H9 (cell line): ENCODE data around the gene OCIAD1. TPM values are rescaled to one million over a fixed set of nuclear protein-coding genes. Genes with fewer than 3 reads are reported as not detected.
"Not testable (repeated sequence)": the region's sequence is repeated elsewhere in the genome, so short reads cannot be mapped to it uniquely, and the experiment has no call there.

Source experiments
- DNase-seq: peaks from one replicate; pipeline ENCODE4 v3.0.0-alpha.2; 2017
- H2AFZ ChIP-seq: one replicate; pipeline ENCODE4 v1.6.1; 2013; ENCODE audit warnings: mild to moderate bottlenecking, low read length, control low read depth, moderate library complexity
- H2AK5ac ChIP-seq: 2 replicates; pipeline ENCODE4 v1.6.1; 2013; ENCODE audit warnings: low read length, control low read depth, mixed read lengths; ENCODE audit not compliant: insufficient read length
- H2BK120ac ChIP-seq: one replicate; pipeline ENCODE4 v1.6.1; 2013; ENCODE audit warnings: low read depth, mild to moderate bottlenecking, low read length, control low read depth, inconsistent platforms; ENCODE audit not compliant: poor library complexity, severe bottlenecking
- H2BK12ac ChIP-seq: 2 replicates; pipeline ENCODE4 v1.6.1; 2013; ENCODE audit warnings: low read length, control low read depth, mixed read lengths, low read depth; ENCODE audit not compliant: insufficient read length
- H2BK15ac ChIP-seq: 2 replicates; pipeline ENCODE4 v1.6.1; 2013; ENCODE audit warnings: low read depth, low read length, control low read depth
- H2BK20ac ChIP-seq: one replicate; pipeline ENCODE4 v1.6.1; 2013; ENCODE audit warnings: low read depth, mild to moderate bottlenecking, low read length, control low read depth, inconsistent platforms; ENCODE audit not compliant: poor library complexity, severe bottlenecking
- H2BK5ac ChIP-seq: 2 replicates; pipeline ENCODE4 v1.6.1; 2013; ENCODE audit warnings: low read length, control low read depth, mixed read lengths; ENCODE audit not compliant: insufficient read length
- H3K14ac ChIP-seq: 2 replicates; pipeline ENCODE4 v1.6.1; 2013; ENCODE audit warnings: low read length, control low read depth; ENCODE audit not compliant: insufficient read depth
- H3K18ac ChIP-seq: 2 replicates; pipeline ENCODE4 v1.6.1; 2013; ENCODE audit warnings: low read depth, mild to moderate bottlenecking, mixed read lengths, low read length, control low read depth; ENCODE audit not compliant: insufficient read length
- H3K23ac ChIP-seq: 2 replicates; pipeline ENCODE4 v1.6.1; 2013; ENCODE audit warnings: low read length, control low read depth, mixed read lengths, low read depth; ENCODE audit not compliant: insufficient read length
- H3K23me2 ChIP-seq: 2 replicates; pipeline ENCODE4 v1.6.1; 2013; ENCODE audit warnings: low read depth, mild to moderate bottlenecking, mixed read lengths, low read length, control low read depth; ENCODE audit not compliant: insufficient read length, poor library complexity, severe bottlenecking
- H3K27ac ChIP-seq: 2 replicates; pipeline ENCODE4 v1.5.1; 2013; ENCODE audit warnings: low read length, control low read depth, mixed read lengths, low read depth; ENCODE audit not compliant: insufficient read length
- H3K27me3 ChIP-seq: 2 replicates; pipeline ENCODE4 v1.6.1; 2013; ENCODE audit warnings: low read length, control low read depth, inconsistent platforms; ENCODE audit not compliant: insufficient read depth
- H3K4ac ChIP-seq: 2 replicates; pipeline ENCODE4 v1.6.1; 2013; ENCODE audit warnings: low read depth, mild to moderate bottlenecking, control low read depth, inconsistent platforms, low read length, moderate library complexity
- H3K4me1 ChIP-seq: 2 replicates; pipeline ENCODE4 v1.6.1; 2013; ENCODE audit warnings: low read length, control low read depth, inconsistent platforms; ENCODE audit not compliant: insufficient read depth
- H3K4me2 ChIP-seq: 2 replicates; pipeline ENCODE4 v1.6.1; 2013; ENCODE audit warnings: low read length, control low read depth, mixed read lengths; ENCODE audit not compliant: insufficient read length, insufficient read depth
- H3K56ac ChIP-seq: 2 replicates; pipeline ENCODE4 v1.6.1; 2013; ENCODE audit warnings: low read depth, mild to moderate bottlenecking, mixed read lengths, low read length, control low read depth; ENCODE audit not compliant: insufficient read length
- H3K79me1 ChIP-seq: 2 replicates; pipeline ENCODE4 v1.6.1; 2013; ENCODE audit warnings: low read depth, mild to moderate bottlenecking, moderate library complexity, low read length, control low read depth, inconsistent platforms; ENCODE audit not compliant: insufficient read depth, poor library complexity, severe bottlenecking
- H3K79me2 ChIP-seq: 2 replicates; pipeline ENCODE4 v1.6.1; 2013; ENCODE audit warnings: low read length, control low read depth, inconsistent platforms; ENCODE audit not compliant: insufficient read depth
- H3K9ac ChIP-seq: 2 replicates; pipeline ENCODE4 v1.6.1; 2013; ENCODE audit warnings: low read length, control low read depth, mixed read lengths; ENCODE audit not compliant: insufficient read length; ENCODE audit errors: extremely low read depth
- H3K9me3 ChIP-seq: one replicate; pipeline ENCODE4 v1.6.1; 2013; ENCODE audit warnings: low read depth, low read length, inconsistent platforms; ENCODE audit not compliant: control insufficient read depth
- H3T11ph ChIP-seq: one replicate; pipeline ENCODE4 v1.6.1; 2013; ENCODE audit warnings: mild to moderate bottlenecking, low read length, control low read depth, inconsistent platforms
- H4K20me1 ChIP-seq: one replicate; pipeline ENCODE4 v1.6.1; 2013; ENCODE audit not compliant: control insufficient read depth, insufficient read length, insufficient read depth
- H4K5ac ChIP-seq: 2 replicates; pipeline ENCODE4 v1.6.1; 2013; ENCODE audit warnings: low read depth, mild to moderate bottlenecking, mixed read lengths, low read length, control low read depth; ENCODE audit not compliant: insufficient read length
- H4K8ac ChIP-seq: replicated peaks from 2 replicates; pipeline ENCODE4 v1.6.1; 2013; ENCODE audit warnings: low read length, control low read depth, mixed read lengths, low read depth; ENCODE audit not compliant: insufficient read length
- H4K91ac ChIP-seq: 2 replicates; pipeline ENCODE4 v1.6.1; 2013; ENCODE audit warnings: low read depth, mild to moderate bottlenecking, moderate library complexity, mixed read lengths, low read length, control low read depth; ENCODE audit not compliant: insufficient read length
- H3K27ac Mint-ChIP-seq, 3 experiments: 2 replicates in 2 of 3; 3 replicates in 1 of 3; pipeline ENCODE4 v1.8.0; 2020 to 2021; ENCODE audit warnings: mixed read lengths in 3 of 3, mild to moderate bottlenecking in 1 of 3, moderate library complexity in 1 of 3
- H3K27me3 Mint-ChIP-seq: 2 replicates; pipeline ENCODE4 v1.8.0; 2021; ENCODE audit warnings: low read depth, mild to moderate bottlenecking, moderate library complexity, mixed read lengths
- H3K36me3 Mint-ChIP-seq, 3 experiments: 2 replicates in 2 of 3; 3 replicates in 1 of 3; pipeline ENCODE4 v1.8.0; 2020 to 2021; ENCODE audit warnings: low read depth in 3 of 3, mixed read lengths in 3 of 3; ENCODE audit not compliant: insufficient read depth in 1 of 3
- H3K4me1 Mint-ChIP-seq, 2 experiments: 2 replicates each; pipeline ENCODE4 v1.8.0; 2020; ENCODE audit warnings: mixed read lengths in 2 of 2
- H3K4me3 Mint-ChIP-seq, 2 experiments: 2 replicates in 1 of 2; 3 replicates in 1 of 2; pipeline ENCODE4 v1.8.0; 2020 to 2021; ENCODE audit warnings: mild to moderate bottlenecking in 2 of 2, mixed read lengths in 2 of 2, moderate library complexity in 1 of 2
- H3K9me3 Mint-ChIP-seq, 2 experiments: 2 replicates in 1 of 2; 3 replicates in 1 of 2; pipeline ENCODE4 v1.8.0; 2020; ENCODE audit warnings: mild to moderate bottlenecking in 2 of 2, mixed read lengths in 2 of 2, moderate library complexity in 1 of 2
- CTCF ChIP-seq: fragments of 200-600 bp; sonication (generic); conservative IDR thresholded peaks from 3 replicates; pipeline ENCODE4 v1.8.0; 2021; ENCODE audit warnings: antibody characterized with exemption, mild to moderate bottlenecking
- WGBS: extraction: QIAGEN DNeasy Blood & Tissue Kit; methylation state at CpG from one replicate; pipeline ENCODE4 v1.1.7; 2013; ENCODE audit warnings: missing lambda C conversion rate, low lambda C conversion rate, mixed read lengths; ENCODE audit not compliant: insufficient read length; ENCODE audit errors: extremely low coverage; 5-methylcytosine and 5-hydroxymethylcytosine counted together
- total RNA-seq: library from RNA; stranded (reverse); gene quantifications from 2 replicates; pipeline ENCODE4 v1.2.1, GENCODE V29; 2021

OCIAD1 gene
- total RNA-seq, 1 experiment from 2014 or later: 169 TPM

GRCh38 chr4:48816971-48817370 is 13.9 kb upstream of the OCIAD1 start:
- Histone ChIP-seq H4K91ac (no peak overlapping the region), H3K27ac (no peak overlapping the region), H3K4me2 (no peak overlapping the region), H3T11ph (no peak overlapping the region), H3K27me3 (no peaks in the 10 kb centered on the region), H3K56ac (no peak overlapping the region), H4K5ac (no peak overlapping the region), H2BK12ac (no peak overlapping the region), H3K23me2 (no peaks in the 10 kb centered on the region), H3K9ac (no peak overlapping the region), H4K8ac (no peak overlapping the region), H3K18ac (no peak overlapping the region), H2AFZ (no peak overlapping the region), H3K4me1 (no peaks in the 10 kb centered on the region), H2BK20ac (no peak overlapping the region), H3K9me3 (no peaks in the 10 kb centered on the region), H2BK5ac (no peak overlapping the region), H2BK120ac (no peak overlapping the region), H3K4ac (no peak overlapping the region), H3K79me2 (no peaks in the 10 kb centered on the region), H3K14ac (no peak overlapping the region), H3K23ac (no peak overlapping the region), H2AK5ac (no peak overlapping the region), H3K79me1 (no peaks in the 10 kb centered on the region), H2BK15ac (no peak overlapping the region), H4K20me1 (peaks cover 3% of the 10 kb centered on the region)
- Mint-ChIP-seq H3K4me3 (no peak overlapping the region), H3K9me3 (no peaks in the 10 kb centered on the region), H3K27me3 (no peaks in the 10 kb centered on the region; the same call in 1 of the 2 replicates), H3K4me1 (peaks cover 12 to 13% of the 10 kb centered on the region in 2 experiments), H3K27ac (no peak overlapping the region), H3K36me3 (no peaks in the 10 kb centered on the region)
- WGBS: no CpG with 5 or more reads among the region's 6 CpGs
- TF ChIP-seq CTCF: no peak
- DNase-seq: no peak

GRCh38 chr4:48821431-48821830 is 9.5 kb upstream of the OCIAD1 start:
- not testable (repeated sequence) for H2BK120ac ChIP-seq, H3K14ac ChIP-seq, H3K4ac ChIP-seq, H3K23ac ChIP-seq, H2BK5ac ChIP-seq, H3K4me3 Mint-ChIP-seq, H3K79me1 ChIP-seq, H4K5ac ChIP-seq, H3K9ac ChIP-seq, H3K36me3 Mint-ChIP-seq, H3T11ph ChIP-seq, H3K56ac ChIP-seq, DNase-seq, H3K18ac ChIP-seq, H4K8ac ChIP-seq, H3K23me2 ChIP-seq, H2AK5ac ChIP-seq, H3K27ac ChIP-seq, H2BK15ac ChIP-seq, H3K4me1 Mint-ChIP-seq, H2BK12ac ChIP-seq, H3K9me3 Mint-ChIP-seq, H3K4me1 ChIP-seq, H3K4me2 ChIP-seq, H3K79me2 ChIP-seq, H4K20me1 ChIP-seq, H4K91ac ChIP-seq, H2BK20ac ChIP-seq, H3K27ac Mint-ChIP-seq, H3K27me3 ChIP-seq, H3K27me3 Mint-ChIP-seq, H3K9me3 ChIP-seq, H2AFZ ChIP-seq
- no CpG with 5 or more reads among the region's 2 CpGs for WGBS
